WTC11 (cell line): ENCODE results near the gene AIF1.

Experiments
- CREB1 ChIP-seq: sonication (generic); formaldehyde crosslinking; IDR thresholded peaks from 2 replicates; pipeline ENCODE4 v1.8.0; 2023; ENCODE audit warnings: mild to moderate bottlenecking, missing genetic modification reagents
- FOXK1 ChIP-seq: sonication (generic); formaldehyde crosslinking; IDR thresholded peaks from 2 replicates; pipeline ENCODE4 v1.8.0; 2022; ENCODE audit warnings: mild to moderate bottlenecking, moderate library complexity, missing genetic modification reagents
- JAZF1 ChIP-seq: fragments of 250-450 bp; sonication (Bioruptor Pico); IDR thresholded peaks from 2 replicates; pipeline ENCODE4 v1.9.0; 2021; ENCODE audit warnings: moderate library complexity, mild to moderate bottlenecking, inconsistent platforms
- NFE2L1 ChIP-seq: sonication (generic); formaldehyde crosslinking; IDR thresholded peaks from 2 replicates; pipeline ENCODE4 v1.8.1; 2023; ENCODE audit warnings: missing genetic modification reagents
- NR2C2 ChIP-seq: sonication (generic); formaldehyde crosslinking; IDR thresholded peaks from 2 replicates; pipeline ENCODE4 v1.8.0; 2022; ENCODE audit warnings: mild to moderate bottlenecking, missing genetic modification reagents
- ZNF121 ChIP-seq: sonication (generic); formaldehyde crosslinking; IDR thresholded peaks from 2 replicates; pipeline ENCODE4 v1.8.0; 2023; ENCODE audit warnings: missing genetic modification reagents
- TF ChIP-seq, protein P1 (sequence below): fragments of 200-600 bp; IDR thresholded peaks from 2 replicates; pipeline ENCODE4 v1.8.0; 2022; ENCODE audit warnings: antibody characterized with exemption
- TF ChIP-seq, protein P2 (sequence below): sonication (generic); formaldehyde crosslinking; IDR thresholded peaks from 2 replicates; pipeline ENCODE4 v1.8.1; 2022; ENCODE audit warnings: low read depth, mild to moderate bottlenecking, moderate library complexity, missing genetic modification reagents, borderline replicate concordance
- TF ChIP-seq, protein P3 (sequence below): sonication (generic); formaldehyde crosslinking; IDR thresholded peaks from 2 replicates; pipeline ENCODE4 v1.8.1; 2022; ENCODE audit warnings: low read depth, missing genetic modification reagents, borderline replicate concordance
- TF ChIP-seq, protein P4 (sequence below): sonication (generic); formaldehyde crosslinking; IDR thresholded peaks from 2 replicates; pipeline ENCODE4 v1.8.0; 2022; ENCODE audit warnings: mild to moderate bottlenecking, missing genetic modification reagents

DNA sequence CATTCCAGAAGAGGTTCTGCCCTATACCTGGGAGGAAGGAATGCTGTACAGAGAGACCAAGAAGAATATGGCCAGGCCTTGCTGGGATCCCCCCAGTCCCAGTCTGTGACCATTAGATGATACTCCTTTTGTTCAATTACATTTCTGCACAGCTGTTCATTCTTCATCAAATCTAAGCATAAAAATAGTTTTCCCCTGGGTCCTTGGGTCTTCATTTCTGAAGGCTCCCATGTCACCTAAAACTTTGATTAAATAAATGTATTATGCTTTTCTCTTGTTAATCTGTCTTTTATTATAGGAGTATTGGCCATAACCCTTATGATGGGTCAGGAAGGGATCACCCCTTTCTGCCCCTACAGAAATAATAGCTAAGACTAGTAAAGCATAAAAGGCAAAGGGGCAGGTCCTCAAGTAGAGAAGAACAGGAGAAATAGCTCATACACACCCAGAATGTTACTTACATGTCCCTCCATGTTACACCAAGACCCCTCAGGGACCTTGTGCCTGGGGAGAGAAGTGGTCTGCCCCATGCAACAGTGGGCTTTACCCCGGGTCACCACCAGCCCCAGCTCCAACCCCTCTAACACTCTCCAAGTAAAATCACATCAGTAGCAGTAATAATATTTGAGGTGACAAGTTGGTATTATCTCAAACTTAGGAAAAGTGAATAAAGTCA is 45.0 kb upstream of the AIF1 start:
- TF ChIP-seq, protein P1, sequence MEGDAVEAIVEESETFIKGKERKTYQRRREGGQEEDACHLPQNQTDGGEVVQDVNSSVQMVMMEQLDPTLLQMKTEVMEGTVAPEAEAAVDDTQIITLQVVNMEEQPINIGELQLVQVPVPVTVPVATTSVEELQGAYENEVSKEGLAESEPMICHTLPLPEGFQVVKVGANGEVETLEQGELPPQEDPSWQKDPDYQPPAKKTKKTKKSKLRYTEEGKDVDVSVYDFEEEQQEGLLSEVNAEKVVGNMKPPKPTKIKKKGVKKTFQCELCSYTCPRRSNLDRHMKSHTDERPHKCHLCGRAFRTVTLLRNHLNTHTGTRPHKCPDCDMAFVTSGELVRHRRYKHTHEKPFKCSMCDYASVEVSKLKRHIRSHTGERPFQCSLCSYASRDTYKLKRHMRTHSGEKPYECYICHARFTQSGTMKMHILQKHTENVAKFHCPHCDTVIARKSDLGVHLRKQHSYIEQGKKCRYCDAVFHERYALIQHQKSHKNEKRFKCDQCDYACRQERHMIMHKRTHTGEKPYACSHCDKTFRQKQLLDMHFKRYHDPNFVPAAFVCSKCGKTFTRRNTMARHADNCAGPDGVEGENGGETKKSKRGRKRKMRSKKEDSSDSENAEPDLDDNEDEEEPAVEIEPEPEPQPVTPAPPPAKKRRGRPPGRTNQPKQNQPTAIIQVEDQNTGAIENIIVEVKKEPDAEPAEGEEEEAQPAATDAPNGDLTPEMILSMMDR: no peak
- TF ChIP-seq CREB1 (CRISPR knock-in tag): no peak
- TF ChIP-seq, protein P2, sequence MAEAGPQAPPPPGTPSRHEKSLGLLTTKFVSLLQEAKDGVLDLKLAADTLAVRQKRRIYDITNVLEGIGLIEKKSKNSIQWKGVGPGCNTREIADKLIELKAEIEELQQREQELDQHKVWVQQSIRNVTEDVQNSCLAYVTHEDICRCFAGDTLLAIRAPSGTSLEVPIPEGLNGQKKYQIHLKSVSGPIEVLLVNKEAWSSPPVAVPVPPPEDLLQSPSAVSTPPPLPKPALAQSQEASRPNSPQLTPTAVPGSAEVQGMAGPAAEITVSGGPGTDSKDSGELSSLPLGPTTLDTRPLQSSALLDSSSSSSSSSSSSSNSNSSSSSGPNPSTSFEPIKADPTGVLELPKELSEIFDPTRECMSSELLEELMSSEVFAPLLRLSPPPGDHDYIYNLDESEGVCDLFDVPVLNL (CRISPR knock-in tag): no peak
- no peak for TF ChIP-seq NR2C2
- TF ChIP-seq, protein P3, sequence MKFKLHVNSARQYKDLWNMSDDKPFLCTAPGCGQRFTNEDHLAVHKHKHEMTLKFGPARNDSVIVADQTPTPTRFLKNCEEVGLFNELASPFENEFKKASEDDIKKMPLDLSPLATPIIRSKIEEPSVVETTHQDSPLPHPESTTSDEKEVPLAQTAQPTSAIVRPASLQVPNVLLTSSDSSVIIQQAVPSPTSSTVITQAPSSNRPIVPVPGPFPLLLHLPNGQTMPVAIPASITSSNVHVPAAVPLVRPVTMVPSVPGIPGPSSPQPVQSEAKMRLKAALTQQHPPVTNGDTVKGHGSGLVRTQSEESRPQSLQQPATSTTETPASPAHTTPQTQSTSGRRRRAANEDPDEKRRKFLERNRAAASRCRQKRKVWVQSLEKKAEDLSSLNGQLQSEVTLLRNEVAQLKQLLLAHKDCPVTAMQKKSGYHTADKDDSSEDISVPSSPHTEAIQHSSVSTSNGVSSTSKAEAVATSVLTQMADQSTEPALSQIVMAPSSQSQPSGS: no peak
- TF ChIP-seq, protein P4, sequence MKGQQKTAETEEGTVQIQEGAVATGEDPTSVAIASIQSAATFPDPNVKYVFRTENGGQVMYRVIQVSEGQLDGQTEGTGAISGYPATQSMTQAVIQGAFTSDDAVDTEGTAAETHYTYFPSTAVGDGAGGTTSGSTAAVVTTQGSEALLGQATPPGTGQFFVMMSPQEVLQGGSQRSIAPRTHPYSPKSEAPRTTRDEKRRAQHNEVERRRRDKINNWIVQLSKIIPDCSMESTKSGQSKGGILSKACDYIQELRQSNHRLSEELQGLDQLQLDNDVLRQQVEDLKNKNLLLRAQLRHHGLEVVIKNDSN: no peak
- no peak for TF ChIP-seq ZNF121 (CRISPR knock-in tag)
- TF ChIP-seq NFE2L1 (CRISPR knock-in tag): no peak
- no peak for TF ChIP-seq FOXK1 (CRISPR knock-in tag)
- TF ChIP-seq JAZF1: no peak
